ENCODE data around the gene CRMP1.

GRCh38 chr4:5784960-5785611 lies 107.8 kb downstream of the CRMP1 start:
- no peak for TF ChIP-seq CTCF (IDR thresholded peaks at IDR 0.05)
- TF ChIP-seq EP300 (IDR thresholded peaks at IDR 0.05), result no peak
- no peak for TF ChIP-seq POLR2A (IDR thresholded peaks at IDR 0.05)

All from gastroesophageal sphincter (tissue), 3 donors.